Measurements from ENCODE around the gene PARP1. TPM values are rescaled to one million over a fixed set of nuclear protein-coding genes. Genes with fewer than 3 reads are reported as not detected.

The PARP1 gene
- total RNA-seq, 4 donors from 2014 or later = 40.4 to 72.2 (median 51.1) TPM

- no peak for TF ChIP-seq CTCF (IDR thresholded peaks at IDR 0.05; ENCODE audit: low read depth)
Measured at GRCh38 chr1:226353698-226354525, 54.0 kb downstream of the PARP1 start.

- no peak for TF ChIP-seq CTCF (IDR thresholded peaks at IDR 0.05; ENCODE audit: low read depth)
Measured at GRCh38 chr1:226351709-226352108, 56.2 kb downstream of the PARP1 start.

GRCh38 chr1:226350519-226350865 lies 57.4 kb downstream of the PARP1 start:
- no peak for TF ChIP-seq CTCF (IDR thresholded peaks at IDR 0.05; ENCODE audit: low read depth)

DNA sequence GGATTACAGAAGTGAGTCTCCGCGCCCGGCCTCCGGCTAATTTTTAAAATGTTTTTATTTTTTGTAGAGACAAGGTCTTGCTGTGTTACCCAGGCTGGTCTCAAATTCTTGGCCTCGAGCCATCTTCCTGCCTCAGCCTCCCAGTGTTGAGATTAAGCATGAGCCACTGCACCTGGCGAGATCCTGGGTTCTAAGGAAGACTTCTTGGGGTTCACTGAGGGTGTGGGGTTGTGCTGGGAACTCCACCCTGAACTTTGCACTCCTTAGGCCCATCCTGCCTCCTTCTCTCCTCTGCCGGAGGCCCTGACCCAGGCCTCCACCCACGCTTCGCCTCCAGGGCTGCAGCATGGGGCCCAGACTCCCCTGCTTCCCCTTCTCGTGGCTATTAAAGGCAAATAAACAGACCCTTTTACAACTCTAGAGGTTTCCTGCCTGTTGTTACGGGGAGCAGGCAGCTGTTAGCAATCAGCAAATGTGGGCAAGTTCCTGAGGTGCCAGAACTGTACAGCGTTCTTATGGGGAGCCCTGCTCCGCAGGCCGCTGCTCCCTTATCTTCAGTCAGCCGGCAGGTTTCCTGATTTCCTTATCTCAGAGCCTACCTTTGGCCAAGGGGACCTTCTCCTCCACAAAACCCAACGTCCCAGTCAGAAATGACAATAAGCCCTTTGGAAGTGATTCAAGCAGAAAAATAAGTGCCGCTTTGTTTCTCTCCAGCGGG lies 57.9 kb downstream of the PARP1 start:
- TF ChIP-seq CTCF (IDR thresholded peaks at IDR 0.05; ENCODE audit: low read depth) = no peak

- TF ChIP-seq CTCF (IDR thresholded peaks at IDR 0.05; ENCODE audit: low read depth) = no peak
Measured at GRCh38 chr1:226349081-226349480, 58.8 kb downstream of the PARP1 start.

DNA sequence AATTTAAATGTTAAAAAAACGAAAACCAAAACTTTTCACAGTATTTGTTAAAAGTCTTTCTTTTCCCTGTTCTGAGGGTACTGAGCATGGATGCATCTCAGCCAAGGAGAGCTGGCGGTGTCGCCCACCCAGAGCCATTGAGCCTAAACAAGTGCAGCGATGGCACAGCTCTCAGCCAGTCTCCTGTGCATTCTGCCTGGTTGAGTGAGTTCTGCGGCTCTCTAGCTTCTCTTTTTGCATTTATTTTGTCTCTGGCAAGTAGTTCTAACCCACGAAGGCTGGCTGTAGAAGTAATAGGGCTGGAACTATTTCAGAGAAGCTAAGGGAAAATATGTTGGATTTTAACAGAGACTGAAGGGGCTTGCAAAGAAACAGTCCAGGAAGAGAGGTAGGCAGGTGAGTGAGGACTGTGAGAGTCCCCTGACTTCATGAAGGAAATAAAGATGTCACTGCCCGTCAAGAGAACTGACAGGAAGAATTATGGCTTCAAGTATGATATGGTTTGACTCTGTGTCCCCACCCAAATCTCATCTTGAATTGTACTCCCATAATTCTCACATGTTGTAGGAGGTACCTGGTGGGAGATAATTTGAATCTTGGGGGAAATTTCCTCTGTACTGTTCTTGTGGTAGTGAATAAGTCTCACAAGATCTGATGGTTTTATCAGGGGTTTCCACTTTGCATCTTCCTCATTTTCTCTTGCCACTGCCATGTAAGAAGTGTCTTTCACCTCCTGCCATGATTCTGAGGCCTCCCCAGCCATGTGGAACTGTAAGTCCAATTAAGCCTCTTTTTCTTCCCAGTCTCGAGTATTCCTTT lies 63.2 kb downstream of the PARP1 start:
- no peak for TF ChIP-seq CTCF (IDR thresholded peaks at IDR 0.05; ENCODE audit: low read depth)

DNA sequence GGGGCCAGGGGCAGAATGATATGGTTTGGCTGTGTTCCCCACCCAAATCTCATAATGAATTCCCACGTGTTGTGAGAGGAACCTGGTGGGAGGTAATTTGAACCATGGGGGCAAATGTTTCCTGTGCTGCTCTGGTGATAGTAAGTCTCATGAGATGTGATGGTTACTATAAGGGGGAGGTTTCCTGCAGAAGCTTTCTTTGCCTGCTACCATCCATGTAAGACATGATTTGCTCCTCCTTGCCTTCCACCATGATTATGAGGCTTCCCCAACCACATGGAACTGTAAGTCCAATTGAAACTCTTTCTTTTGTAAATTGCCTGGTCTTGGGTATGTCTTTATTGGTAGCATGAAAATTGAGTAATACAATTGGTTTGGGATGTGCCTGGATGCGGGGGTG lies 65.2 kb downstream of the PARP1 start:
- TF ChIP-seq CTCF (IDR thresholded peaks at IDR 0.05; ENCODE audit: low read depth) = no peak

All from subcutaneous adipose tissue (tissue), 4 donors.